Activated CD8-positive, alpha-beta memory T cell treated with anti-CD3 and anti-CD28 coated beads, Interleukin-2, amount 10 ng/mL, durations not matched to agents 7 days and 5 days (primary cell): ENCODE measurements around the gene PEAR1. TPM values are rescaled to one million over a fixed set of nuclear protein-coding genes. Genes with fewer than 3 reads are reported as not detected.

ENCODE experiments used
- ATAC-seq: fragments of 150-1000 bp; cut with Tn5 transposase; one replicate; pipeline ENCODE4 v1.10.0; 2021; ENCODE audit warnings: moderate library complexity
- CTCF ChIA-PET: fragments of 350-600 bp; sonication (Branson Sonifier 250); formaldehyde crosslinking; loops from one replicate; lab custom pipeline; 2021; ENCODE audit warnings: antibody characterized with exemption; lab: Charles Lee
- DNase-seq: peaks from one replicate; pipeline ENCODE4 v3.0.0-alpha.2; 2020
- H3K27ac Mint-ChIP-seq: one replicate; pipeline ENCODE4 v1.8.0; 2021; ENCODE audit warnings: mild to moderate bottlenecking, mixed read lengths
- H3K27me3 Mint-ChIP-seq: one replicate; pipeline ENCODE4 v1.8.0; 2021; ENCODE audit warnings: mixed read lengths
- H3K36me3 Mint-ChIP-seq: one replicate; pipeline ENCODE4 v1.8.0; 2021; ENCODE audit warnings: mild to moderate bottlenecking, mixed read lengths
- H3K4me1 Mint-ChIP-seq: one replicate; pipeline ENCODE4 v1.8.0; 2021; ENCODE audit warnings: mixed read lengths
- H3K4me3 Mint-ChIP-seq: one replicate; pipeline ENCODE4 v1.8.0; 2021; ENCODE audit warnings: mild to moderate bottlenecking, moderate library complexity, mixed read lengths
- H3K9me3 Mint-ChIP-seq: one replicate; pipeline ENCODE4 v1.8.0; 2022; ENCODE audit warnings: low read depth, mixed read lengths
- microRNA-seq: library from miRNA; unstranded; fragments of <30 nt; microRNA quantifications from one replicate; pipeline ENCODE4 v1.2.0, GENCODE V29; 2022
- total RNA-seq, 2 experiments: library from RNA; stranded (reverse); gene quantifications; one replicate each; pipeline ENCODE4 v1.2.3, GENCODE V29; 2021

The PEAR1 gene
- total RNA-seq, 2 experiments from 2014 or later, result not detected

- Mint-ChIP-seq H3K27me3 (peaks cover 28% of the 10 kb centered on the region), H3K4me3 (no peak overlapping the region), H3K36me3 (no peaks in the 10 kb centered on the region), H3K9me3 (no peaks in the 10 kb centered on the region), H3K27ac (no peak overlapping the region), H3K4me1 (peaks cover 26% of the 10 kb centered on the region)
- ATAC-seq (peak; percentile 65), DNase-seq (peak; percentile 58)
- CTCF ChIA-PET, result interaction anchor here (0.7 to 1.3 kb wide), 4 partner anchors 15 to 272 kb away, joined by 3 read pairs; no protein-coding TSS in a partner anchor
Observed at GRCh38 chr1:156961709-156962108, 68.2 kb downstream of the PEAR1 start.

DNA sequence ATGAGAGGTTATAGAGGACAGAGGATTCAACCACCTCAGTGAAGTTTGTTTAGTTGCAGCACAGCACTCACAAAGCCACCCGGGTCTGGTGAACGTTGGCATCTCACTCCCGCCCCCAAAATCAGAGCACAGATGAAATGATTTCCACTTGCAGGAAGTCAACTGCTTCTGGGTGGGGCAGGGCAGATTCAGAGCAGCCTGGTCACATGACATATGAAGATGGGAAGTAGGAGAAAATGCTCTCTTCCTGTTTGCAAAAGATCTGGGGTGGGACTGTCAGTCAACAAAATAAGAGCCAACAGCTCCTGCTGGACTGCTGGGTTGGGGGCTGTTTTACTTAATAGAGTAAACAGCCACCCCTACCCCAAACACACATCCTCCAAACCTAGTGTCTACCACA lies 70.1 kb downstream of the PEAR1 start:
- H3K36me3 Mint-ChIP-seq, result no peaks in the 10 kb centered on the region
- DNase-seq, result peak; percentile 68
- H3K9me3 Mint-ChIP-seq, result no peaks in the 10 kb centered on the region
- peak overlapping the region; percentile 73 for H3K27ac Mint-ChIP-seq
- CTCF ChIA-PET, result interaction anchor here (1.1 to 1.8 kb wide), 2 partner anchors 37 to 193 kb away, joined by 3 to 6 read pairs; no protein-coding TSS in a partner anchor
- H3K27me3 Mint-ChIP-seq, result peaks cover 33% of the 10 kb centered on the region
- H3K4me3 Mint-ChIP-seq, result peak overlapping the region; percentile 65
- ATAC-seq, result peak; percentile 71
- H3K4me1 Mint-ChIP-seq, result peaks cover 21% of the 10 kb centered on the region

DNA sequence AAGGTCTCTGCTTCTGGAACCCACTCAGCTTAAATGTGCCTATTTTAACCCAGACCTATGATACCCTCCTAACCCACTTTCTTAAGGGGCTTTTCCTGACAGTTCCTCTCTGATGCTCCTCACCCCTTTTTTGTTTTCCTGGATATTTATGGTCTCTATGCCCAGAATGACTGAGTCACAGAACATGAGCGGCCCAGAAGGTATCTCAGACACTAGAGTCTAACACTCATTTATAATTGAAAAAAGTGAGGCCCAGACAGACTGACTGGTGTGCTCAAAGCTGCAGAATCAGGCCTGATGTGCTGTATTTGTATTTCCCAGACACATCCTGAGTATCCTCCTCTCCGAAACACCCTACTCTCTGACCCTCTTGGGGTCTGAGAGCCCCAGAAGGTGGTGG lies 70.9 kb downstream of the PEAR1 start:
- Mint-ChIP-seq H3K27ac (no peak overlapping the region), H3K4me1 (peaks cover 21% of the 10 kb centered on the region), H3K36me3 (no peaks in the 10 kb centered on the region), H3K4me3 (no peak overlapping the region), H3K9me3 (no peaks in the 10 kb centered on the region), H3K27me3 (peaks cover 37% of the 10 kb centered on the region)
- ATAC-seq (no peak), DNase-seq (no peak)
- CTCF ChIA-PET, result interaction anchor here (1.6 to 1.8 kb wide), 2 partner anchors 38 to 54 kb away, joined by 4 to 6 read pairs; no protein-coding TSS in a partner anchor

Small RNAs within 50 kb of the gene (microRNA-seq; reads per million reads assigned to microRNA genes)
- not detected for gene MIR765

Other genes with a start within 250 kb of the PEAR1 start
- not detected for gene NES, start 216.3 kb upstream of the PEAR1 start, total RNA-seq
- 1 to 10 TPM; 1.4 to 1.9 TPM for gene CRABP2, start 188.1 kb upstream of the PEAR1 start, total RNA-seq
- 10 to 100 TPM; 44.0 to 49.6 TPM for gene METTL25B, start 165.2 kb upstream of the PEAR1 start, total RNA-seq
- gene ISG20L2, start 165.0 kb upstream of the PEAR1 start, total RNA-seq, result 10 to 100 TPM; 56.0 to 70.3 TPM
- gene MRPL24, start 152.6 kb upstream of the PEAR1 start, total RNA-seq, result 10 to 100 TPM; 60.4 to 80.0 TPM
- gene HDGF, start 142.0 kb upstream of the PEAR1 start, total RNA-seq, result 100 to 1,000 TPM; 258 to 340 TPM
- gene PRCC, start 126.2 kb upstream of the PEAR1 start, total RNA-seq, result 10 to 100 TPM; 68.7 to 99.8 TPM
- gene SH2D2A, start 76.9 kb upstream of the PEAR1 start, total RNA-seq, result 100 to 1,000 TPM; 157 to 205 TPM
- gene INSRR, start 34.6 kb upstream of the PEAR1 start, total RNA-seq, result under 1 TPM; 0.09 to 0.19 TPM
- 1 to 10 TPM; 2.8 to 8.8 TPM for gene NTRK1, start 32.9 kb upstream of the PEAR1 start, total RNA-seq
- not detected for gene LRRC71, start 26.9 kb downstream of the PEAR1 start, total RNA-seq
- 1 to 10 TPM in 1 of 2 experiments, under 1 TPM in 1; 0.66 to 6.1 TPM for gene ARHGEF11, start 152.0 kb downstream of the PEAR1 start, total RNA-seq
- not detected for gene ETV3L, start 206.1 kb downstream of the PEAR1 start, total RNA-seq
- gene ETV3, start 244.7 kb downstream of the PEAR1 start, total RNA-seq, result 10 to 100 TPM; 27.8 to 32.8 TPM